ENCODE measurements around the gene CACNA2D2.
A peak's percentile ranks its signal among the peaks of the same experiment; 100 is the strongest.

CACNA2D2 gene

DNA sequence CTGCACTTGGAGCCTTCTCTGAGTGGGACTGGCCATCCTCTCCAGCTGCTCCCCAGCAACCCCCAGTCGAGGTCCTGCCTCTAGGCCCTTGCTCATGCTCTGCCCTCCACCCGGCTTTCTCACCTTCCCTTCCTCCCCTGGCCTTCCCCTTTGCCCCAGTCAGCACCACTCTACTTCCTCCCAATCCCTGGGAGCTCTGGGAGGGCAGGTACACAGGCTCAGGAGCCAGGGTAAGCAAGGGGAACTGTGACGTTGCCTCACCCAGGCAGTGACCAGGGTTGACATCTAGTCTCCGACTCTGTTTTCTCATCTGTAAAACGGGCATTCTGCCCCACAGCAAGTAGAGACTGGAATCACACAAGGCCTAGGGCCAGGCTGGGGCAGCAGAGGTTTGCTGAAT lies 77.5 kb downstream of the CACNA2D2 start:
- DNase-seq = no peak

DNA sequence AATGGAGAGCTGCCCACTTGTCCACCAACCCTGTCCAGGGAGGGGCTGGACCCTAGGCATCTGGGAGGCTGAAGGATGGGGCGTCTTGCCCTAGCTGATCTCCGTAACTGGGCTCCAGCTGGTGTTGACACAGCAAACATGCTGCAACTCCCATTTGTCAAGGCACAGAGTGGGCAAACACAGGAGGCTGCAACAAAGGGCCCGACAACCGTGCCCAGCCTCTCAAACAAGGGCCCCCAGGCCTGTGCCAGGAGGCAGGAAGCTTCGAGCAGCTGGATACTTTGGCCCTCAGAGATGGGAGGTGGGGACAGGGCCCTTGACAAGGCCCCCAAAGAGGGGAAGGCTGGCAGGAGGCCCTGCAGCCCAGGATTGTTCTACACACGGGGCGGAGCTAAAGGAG lies 79.9 kb downstream of the CACNA2D2 start:
- DNase-seq = no peak

DNA sequence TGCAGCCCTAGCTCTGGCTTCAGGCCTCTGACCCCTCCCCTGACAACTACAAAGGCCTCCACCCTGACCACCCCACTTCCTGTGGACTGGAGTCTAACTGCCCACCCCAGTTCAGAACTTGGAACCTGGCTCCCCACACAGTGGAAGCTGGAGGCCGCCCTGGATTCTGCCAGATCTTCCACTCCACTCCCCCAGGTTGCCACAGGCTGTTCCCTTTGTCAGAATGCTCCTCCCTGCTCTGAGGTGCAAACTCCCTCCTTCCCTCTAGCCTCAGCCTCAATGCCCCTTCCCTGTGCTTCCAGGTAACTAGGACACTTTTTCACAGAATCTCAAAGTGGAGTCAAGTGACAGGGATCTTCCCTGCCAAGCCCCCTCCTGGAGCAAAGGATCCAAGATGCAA lies 81.3 kb downstream of the CACNA2D2 start:
- DNase-seq = no peak

DNA sequence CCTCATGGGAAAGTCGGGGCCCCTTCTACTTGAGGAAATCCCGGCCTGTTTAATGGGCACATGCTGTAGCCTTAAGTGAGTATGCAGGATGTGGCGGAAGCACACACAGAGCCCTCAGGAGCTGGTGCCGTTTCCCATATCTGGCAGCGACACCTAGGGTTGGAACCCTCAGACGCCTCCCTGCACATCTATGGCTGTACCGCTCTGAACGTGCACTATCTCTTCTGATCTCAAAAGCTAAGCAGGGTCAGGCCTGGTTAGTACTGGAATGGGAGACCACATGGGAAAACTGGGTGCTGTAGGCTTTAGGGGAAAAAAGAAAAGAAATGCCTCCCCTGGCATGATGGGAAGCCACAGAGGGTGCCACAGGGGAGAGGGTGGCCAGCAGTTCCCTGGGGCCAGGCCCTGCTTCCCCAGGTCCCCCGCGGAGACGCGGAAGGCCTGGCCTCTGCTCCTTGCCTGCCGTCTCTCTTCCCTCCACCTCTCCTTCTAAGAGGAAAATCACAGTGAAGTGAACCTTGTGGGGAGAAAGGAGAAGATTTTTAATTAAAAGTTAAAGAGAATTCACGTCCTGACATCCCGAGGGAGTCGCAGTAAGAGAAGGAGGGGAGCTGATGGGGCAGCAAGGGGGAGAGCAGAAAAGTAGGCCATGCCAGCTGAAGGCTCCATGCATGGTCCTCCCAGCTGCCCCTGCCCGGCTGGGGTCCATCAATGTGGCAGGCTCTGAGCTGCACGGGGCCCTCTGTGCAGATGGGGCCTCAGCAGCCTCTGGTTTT lies 83.7 kb downstream of the CACNA2D2 start:
- DNase-seq = no peak

DNA sequence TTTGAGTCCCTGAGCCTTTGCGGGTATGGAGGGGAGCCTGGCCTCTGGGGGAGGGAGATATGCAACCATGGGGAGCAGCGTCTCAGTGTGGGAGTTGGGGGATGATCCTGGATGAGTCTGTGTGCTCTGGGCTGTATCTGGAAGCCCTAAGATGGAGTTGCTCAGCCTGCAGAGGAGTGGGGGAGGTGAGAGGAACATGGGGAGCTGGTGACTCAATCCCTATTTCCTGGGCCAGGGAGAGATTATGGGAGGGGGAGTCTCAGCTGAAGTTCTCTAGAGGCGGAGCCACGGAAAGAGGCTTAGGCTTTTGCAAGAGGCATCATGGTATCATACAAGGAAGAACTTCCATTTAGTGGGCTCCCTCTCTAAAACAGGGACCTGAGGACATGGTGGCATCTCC lies 84.6 kb downstream of the CACNA2D2 start:
- peak; percentile 44 to 67 (median 58) for DNase-seq

DNA sequence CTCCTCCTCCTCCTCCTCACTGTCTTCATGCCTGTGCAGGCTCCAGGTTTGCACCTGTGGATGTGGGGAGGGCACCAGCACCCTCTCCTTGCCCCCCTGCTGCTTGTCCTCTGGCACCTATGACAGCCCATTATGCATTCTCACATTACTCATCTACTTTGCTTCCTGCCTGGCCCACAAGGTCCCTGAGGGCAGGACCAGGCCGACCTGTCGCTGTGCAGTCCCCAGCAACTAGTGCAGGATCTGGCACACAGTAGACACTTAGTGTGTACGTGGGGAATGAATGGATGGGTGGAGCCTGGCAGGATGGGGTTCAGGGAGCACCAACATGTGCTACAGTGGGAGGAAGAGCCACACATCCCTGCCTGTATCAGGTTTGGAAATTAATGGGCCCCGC lies 85.8 kb downstream of the CACNA2D2 start:
- no peak for DNase-seq

DNA sequence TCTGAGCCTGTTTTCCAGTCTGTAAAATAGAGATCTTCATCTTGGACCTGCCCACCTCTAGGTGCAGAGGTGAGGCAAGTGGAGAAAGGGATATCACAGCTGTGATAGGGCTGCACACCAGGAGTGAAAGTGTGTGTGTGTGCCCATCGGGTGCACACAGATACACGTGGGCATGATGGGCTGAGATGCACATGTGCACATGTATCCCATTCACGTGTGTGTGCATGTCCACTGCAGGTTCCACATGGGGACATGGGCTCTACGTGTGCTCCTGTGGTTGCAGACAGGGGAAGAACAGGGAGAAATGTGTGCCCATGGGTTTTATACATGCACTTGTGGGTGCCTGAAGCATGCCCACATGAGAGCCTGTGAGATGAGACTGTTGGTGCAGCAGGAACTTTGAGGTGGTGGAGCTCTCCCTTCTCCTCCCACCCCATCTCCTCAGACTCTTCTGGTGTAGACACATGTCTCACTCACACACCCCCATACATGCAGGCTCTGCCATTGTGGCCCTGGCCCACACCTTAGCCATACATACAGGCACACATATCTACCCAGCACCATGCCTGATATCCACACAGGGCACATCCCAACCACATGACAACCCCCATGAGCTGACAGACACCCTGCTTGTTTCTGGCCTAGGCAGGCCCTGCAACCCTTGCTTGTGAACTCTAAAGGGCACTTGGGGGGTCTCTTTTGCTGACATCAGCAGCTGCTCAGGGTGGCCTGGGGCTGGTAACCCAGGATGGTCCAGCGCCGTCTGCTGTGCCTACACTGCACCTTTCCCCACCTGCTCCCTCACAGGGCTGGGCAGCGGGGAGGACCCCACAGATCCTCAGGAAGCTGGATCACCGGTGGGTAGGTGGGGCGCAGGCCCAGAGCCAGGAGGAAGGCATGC lies 86.4 kb downstream of the CACNA2D2 start:
- peak in 1 of 4 experiments; percentile 21 for DNase-seq

DNA sequence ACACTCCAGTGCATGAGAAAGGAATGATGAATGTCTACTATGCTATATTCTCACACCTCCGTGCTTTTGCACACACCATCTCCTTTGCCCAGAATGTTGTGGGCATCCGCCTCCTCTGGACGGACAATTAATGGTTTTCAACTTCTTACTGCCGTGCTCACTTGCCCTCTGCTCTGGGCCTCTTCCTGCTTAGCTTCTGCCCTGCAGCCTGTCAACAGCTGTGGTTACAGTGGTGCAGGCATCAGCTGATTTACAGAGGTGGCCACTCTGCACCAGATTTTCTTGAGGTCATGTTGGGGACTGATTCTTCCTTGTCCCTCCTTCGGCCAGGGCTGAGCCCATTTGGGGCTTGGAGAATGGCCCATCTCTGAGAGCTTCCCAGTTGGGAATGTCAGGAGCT lies 87.6 kb downstream of the CACNA2D2 start:
- peak; percentile 44 to 72 (median 59) for DNase-seq

DNA sequence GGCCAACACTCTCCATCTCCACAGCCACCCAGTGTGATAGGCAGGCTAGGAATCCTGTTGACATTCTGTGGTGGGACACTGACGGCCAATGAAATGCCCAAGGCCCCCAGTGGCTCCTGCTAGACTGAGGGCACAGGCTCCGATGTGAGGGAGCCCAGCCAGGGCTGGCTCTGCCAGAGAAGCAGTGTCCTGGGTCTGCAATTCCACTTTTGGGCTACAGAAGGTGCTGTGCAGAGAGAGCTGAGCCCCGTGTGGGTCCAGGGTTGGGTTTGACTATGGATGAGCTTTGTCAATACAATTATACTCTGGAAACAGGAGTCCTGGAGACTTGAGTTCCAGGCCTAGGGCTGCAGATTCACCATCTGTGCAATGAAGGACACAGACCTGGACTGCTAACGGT lies 88.4 kb downstream of the CACNA2D2 start:
- no peak for DNase-seq

DNA sequence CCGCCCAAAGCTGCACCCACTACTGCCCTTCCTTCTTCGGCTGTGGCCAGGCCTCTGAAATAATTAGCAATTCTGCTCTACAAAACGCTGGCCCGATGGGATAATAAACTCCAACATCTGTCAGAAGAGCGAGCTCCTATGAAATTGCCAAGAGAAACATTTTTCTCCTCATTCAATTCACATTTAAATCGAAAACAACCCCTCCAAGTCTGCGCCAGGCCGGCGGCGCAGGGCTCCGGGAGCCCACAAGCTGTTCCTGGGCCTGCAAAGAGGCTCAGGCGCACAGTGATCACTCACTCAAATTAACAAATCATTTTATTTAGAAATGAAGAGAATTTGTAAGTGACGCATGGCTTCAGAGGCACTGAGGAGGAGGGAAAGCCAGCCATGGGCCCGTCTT lies 88.8 kb downstream of the CACNA2D2 start:
- DNase-seq = no peak

DNA sequence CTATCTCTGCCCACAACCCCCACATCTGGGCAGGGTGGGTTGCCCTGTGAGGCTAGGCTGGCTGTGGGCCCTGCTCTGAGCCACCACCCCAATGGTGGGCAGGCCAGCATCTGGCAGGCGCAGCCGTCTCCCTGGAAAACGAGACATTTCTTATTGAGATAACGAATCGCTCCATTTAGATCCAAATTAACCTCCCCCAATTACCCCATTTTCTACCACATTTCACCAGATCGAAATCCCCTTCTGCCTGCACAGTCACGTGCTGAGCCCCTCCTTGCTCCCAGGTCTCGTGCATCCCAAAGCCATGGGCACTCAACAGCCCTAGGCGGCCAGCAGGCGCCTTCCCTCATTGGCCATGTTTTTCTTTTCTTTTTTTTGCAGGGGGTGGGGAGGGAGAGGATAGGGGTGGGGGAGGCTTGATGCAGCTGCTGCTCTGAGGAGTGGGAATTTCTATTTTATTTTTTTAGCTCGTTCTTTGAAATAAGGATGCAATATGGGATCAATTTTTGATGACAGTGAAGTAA lies 91.1 kb downstream of the CACNA2D2 start:
- DNase-seq = no peak

DNA sequence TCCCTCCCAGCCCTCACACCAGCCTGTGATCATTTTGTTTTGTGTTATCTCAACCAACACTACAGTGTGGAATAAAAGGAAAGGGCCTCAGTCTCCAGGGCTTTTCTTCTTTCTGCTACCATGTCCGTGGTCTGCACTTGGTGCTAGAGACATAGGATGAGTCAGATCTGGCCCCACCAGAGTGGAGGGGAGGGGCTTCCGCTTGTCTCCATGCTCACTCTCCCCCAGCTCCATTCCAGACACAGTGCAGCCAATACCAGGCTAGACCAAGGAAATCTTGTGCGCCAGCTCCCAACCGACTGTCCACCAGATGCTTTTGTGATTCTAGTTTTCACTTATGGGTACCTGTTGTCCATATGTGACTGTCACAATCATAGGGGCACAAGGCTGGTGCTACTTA lies 92.2 kb downstream of the CACNA2D2 start:
- no peak for DNase-seq

DNA sequence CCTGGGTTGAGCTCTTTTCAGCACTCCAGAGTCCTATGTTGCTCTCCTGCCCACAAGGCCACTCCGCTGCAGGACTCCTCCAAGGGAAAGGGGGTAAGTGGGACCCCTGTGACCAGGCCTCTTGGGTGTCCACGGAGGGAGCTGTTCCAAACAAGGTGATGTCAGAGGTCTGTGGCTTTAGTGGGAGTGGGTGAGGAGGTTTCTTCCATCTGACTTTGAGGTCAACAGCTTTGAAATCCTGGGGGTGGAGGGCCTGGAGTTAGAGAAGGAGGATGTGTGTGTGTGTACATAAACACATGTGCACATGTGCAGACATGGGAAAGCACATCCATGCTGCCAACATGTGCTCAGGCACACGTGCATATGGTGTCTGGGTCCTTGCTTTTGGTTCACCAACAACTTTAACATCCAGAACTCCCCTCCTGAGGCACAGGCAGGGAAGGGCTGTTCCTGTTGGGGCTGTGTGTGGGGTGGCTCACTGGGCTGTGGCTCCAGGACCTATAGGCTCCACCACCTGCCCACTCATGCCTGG lies 92.8 kb downstream of the CACNA2D2 start:
- peak in 3 of 4 experiments; percentile 31 to 49 (median 45) for DNase-seq

DNA sequence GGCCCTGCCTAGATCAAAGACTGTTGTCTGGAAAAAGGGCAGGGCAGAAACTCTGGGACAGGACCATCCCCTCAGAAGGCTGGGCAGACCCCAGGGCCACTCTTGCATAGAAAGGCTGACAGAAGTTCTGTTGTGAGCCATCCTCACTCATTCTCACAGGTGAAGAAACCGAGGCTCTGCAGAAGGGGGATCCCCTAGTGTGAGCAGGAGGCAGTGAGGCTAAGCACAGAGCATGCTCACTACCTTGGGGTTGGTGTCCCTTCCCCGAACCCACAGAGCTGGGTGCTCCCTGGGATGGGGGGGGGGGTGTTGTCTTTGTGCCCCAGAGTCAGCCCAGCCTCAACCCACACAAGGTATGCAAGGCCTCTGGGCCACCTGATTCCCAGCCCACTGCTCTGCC lies 93.2 kb downstream of the CACNA2D2 start:
- DNase-seq = peak in 1 of 4 experiments; percentile 40

DNA sequence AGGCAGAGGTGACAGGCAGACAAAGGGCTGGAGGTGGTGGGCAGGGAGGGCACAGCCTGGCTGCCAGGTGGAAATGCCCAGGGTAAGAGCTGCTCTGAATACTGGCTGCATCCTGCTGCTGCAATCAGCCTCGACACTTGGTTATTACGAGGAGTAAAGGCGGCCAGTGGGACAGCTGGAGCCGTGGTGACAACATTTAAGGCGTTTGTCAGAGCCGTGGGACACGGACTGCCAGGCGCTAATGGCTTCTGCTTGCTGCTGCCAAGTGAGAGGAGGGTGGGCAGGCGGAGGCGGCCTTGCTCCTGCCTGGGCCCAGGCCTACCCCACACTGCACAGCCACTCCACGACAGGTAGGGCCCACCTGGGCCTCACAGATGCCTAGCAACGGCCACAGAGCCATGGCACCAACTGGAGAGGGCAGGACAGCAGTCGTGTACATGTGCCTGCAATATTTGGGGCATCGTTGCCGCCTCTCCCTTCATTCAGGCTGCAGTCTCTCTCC lies 94.9 kb downstream of the CACNA2D2 start:
- no peak for DNase-seq

DNA sequence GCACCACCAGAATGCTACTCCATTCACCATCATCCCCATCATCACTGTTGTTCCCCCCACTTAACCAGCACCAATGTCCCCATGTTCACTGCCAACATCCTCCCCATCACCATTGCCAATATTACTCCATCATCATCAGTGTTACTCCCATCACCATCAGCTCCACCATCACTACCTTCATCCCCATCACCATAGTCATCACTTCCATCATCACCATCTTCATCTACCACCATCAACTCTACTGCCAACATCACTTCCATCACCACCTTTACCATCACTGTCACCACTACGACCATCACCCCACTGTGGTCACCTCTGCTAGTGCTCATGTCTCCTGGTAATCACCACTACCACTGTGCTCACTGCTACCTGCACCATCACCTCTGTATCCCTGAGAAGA lies 96.9 kb downstream of the CACNA2D2 start:
- DNase-seq = no peak

DNA sequence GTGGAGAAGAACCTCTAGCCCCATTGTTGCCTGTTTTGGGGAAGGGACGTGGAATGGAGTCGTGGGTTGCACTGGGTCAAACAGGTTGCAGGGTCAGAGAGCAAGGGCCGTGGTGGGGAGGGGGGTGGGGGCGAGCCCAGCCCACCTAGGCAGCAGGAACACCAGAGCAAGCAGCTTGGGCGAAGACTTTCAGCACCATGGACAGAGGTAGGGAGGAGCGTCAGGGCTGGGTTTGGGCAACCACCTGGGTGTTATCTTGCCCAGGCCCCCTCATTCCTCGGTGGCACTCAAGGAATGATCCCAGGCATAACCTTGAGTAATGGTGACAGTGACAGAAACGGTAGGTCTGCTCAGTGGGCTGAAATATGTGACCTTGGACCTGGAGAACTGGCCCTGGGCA lies 98.2 kb downstream of the CACNA2D2 start:
- DNase-seq = peak in 3 of 4 experiments; percentile 23 to 50 (median 47)

DNA sequence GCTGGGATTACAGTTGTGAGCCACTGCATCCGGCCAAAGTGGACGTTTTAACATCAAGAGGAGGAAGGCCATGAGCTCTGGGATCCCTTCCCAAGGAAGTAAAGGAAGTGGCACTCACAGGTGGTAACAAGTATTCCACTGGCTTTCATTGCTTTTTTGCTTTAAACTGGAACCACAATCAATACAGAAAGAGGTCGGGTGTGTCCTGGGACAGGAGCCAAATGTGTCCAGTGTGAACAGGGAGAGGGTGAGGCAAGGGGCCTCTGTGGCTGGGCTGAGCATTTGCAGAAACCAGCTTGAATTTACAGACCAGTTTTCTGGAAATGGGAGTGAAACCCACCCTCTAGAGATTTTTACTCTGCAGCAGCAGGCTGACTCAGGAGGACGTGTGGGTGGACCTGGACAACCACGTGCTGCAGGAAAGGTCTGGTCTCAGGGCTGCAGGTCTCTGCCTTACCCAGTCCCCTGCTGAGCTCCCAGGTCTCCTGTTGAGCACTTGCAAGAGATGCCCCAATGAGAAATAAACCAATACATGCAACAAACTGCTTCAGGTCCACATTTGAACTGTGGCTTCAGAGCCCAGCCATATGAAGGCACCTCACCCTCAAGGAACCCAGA lies 101.3 kb downstream of the CACNA2D2 start:
- no peak for DNase-seq

DNA sequence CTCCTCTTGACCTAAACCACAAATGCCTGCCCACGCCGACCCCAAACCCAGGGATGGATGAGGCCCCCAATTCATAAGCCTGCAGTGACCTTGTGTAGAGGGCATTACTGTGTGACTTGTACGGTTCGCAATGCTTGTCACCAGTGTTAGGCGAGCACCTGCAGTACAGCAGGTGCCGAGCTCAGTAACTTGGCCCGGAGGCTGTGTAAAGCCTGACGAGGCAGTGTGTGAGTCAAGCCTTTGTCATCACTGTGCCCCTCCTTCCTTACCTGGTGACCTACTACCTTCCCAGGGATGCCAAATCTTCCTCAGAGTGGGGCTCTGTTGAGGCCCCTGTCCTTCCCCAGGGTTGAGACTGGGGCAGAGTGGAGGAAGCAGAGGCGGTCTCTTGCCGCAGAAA lies 106.9 kb downstream of the CACNA2D2 start:
- no peak for DNase-seq

DNA sequence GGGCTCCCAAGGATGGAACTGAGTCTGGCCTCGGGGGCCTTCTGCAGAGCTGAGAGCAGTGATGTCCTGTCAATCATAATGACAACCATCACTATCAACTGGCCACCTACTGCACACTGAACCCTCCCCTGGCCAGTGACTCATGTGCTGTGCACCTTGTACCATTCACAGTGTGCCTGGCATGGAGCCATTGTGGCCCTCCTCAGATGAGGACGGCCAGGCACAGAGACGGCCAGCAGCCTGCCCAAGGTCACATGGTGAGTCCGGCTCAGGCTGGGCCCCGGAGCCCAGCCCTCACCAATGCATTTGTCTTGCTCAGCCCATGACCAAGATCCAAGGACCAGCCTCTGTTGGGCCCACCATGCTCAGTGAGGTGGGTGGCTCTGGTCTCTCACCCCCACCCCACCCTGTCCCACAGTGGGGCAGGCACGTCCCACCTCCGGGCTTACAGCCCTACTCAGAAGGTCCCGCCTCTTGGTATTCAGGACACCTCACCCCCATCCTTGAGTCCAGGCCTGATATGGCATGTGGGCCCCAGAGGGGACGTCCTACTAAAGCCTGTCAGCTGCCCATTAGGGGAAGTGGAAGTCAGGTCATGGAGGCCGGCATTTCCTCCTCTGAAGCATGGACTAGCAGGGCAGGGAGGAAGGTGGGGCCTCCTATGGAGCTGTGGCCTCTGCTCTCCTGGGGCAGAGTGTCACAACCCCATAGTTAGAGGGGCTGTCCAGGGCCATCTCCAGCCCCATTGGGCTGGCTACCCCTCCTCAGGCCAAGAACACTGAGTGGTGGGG lies 108.2 kb downstream of the CACNA2D2 start:
- DNase-seq = peak; percentile 81 to 90 (median 89)

DNA sequence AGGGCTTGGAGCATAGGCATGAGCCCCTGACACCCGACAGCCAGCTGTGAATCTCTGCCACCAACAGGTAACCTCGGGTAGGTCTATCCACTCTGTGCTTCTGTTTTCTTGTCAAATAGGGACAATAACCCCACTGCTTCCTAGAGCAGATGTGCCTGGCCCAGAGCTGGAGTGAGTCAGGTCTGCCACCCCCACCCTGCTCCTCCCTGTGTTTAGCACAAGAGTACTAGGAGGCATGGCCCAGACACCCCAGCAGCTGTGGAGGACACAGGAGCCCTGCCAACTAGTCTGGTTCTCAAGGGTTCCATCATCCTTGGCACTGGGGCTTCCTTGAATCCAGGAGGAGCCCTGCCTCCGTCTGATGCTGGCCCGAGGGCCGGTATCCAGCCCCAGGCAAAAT lies 110.4 kb downstream of the CACNA2D2 start:
- DNase-seq = no peak

All from suppressor macrophage (primary cell).